Endothelial cell of umbilical vein (primary cell): ENCODE measurements around the gene ZNF821.

ENCODE experiments used
- CTCF ChIP-seq, 2 donors: IDR thresholded peaks; 1 replicate in 1 of 2; 2 replicates in 1 of 2; pipeline ENCODE4 v1.5.1; 2011; ENCODE audit warnings: low read length in 2 of 2, mild to moderate bottlenecking in 2 of 2, moderate library complexity in 2 of 2, control low read depth in 1 of 2, inconsistent platforms in 1 of 2, low read depth in 1 of 2; ENCODE audit not compliant: insufficient read depth in 1 of 2; ENCODE audit errors: extremely low read depth in 1 of 2
- EZH2 ChIP-seq: IDR thresholded peaks from 2 replicates; pipeline ENCODE4 v1.6.1; 2012; ENCODE audit warnings: borderline replicate concordance, low read depth, mild to moderate bottlenecking, moderate library complexity, low read length, inconsistent platforms; ENCODE audit not compliant: severe bottlenecking
- FOS ChIP-seq: IDR thresholded peaks from 2 replicates; pipeline ENCODE4 v1.6.1; 2011; ENCODE audit warnings: mild to moderate bottlenecking, low read length, moderate library complexity, borderline replicate concordance; ENCODE audit not compliant: insufficient read depth
- JUN ChIP-seq: IDR thresholded peaks from 2 replicates; pipeline ENCODE4 v1.6.1; 2011; ENCODE audit warnings: borderline replicate concordance, low read depth; ENCODE audit not compliant: insufficient read length, insufficient read depth

GRCh38 chr16:71885261-71885650, 1.3 kb upstream of the ZNF821 start:
- TF ChIP-seq EZH2 (no peak), CTCF (IDR thresholded peaks at IDR 0.05; ENCODE audit: extremely low read depth in 1 of 2, insufficient read depth in 1 of 2, low read depth in 1 of 2, low read length in 2 of 2) (no peak), JUN (no peak), FOS (no peak)
